SU-DHL-6 (cell line): ENCODE measurements around the gene STK40.

Source experiments
- H2AFZ ChIP-seq: fragments of 200-600 bp; sonication (generic); 2 replicates; pipeline ENCODE4 v1.6.1; 2014; ENCODE audit warnings: low read depth, mild to moderate bottlenecking, moderate library complexity, mixed read lengths, antibody characterized with exemption, low read length; ENCODE audit not compliant: severe bottlenecking
- H3F3A ChIP-seq: fragments of 200-600 bp; shearing (Covaris generic); 2 replicates; pipeline ENCODE4 v1.6.0; 2016; ENCODE audit warnings: antibody characterized with exemption, mild to moderate bottlenecking; ENCODE audit not compliant: insufficient read depth
- H3K27ac ChIP-seq: fragments of 200-600 bp; sonication (generic); 2 replicates; pipeline ENCODE4 v1.5.1; 2016; ENCODE audit warnings: low read depth, mild to moderate bottlenecking, low read length, moderate library complexity, mixed read lengths
- H3K27me3 ChIP-seq: fragments of 200-600 bp; sonication (generic), shearing (Covaris generic); 2 replicates; pipeline ENCODE4 v1.6.0; 2014; ENCODE audit warnings: mild to moderate bottlenecking, low read length
- H3K36me3 ChIP-seq: fragments of 200-600 bp; sonication (generic); 2 replicates; pipeline ENCODE4 v1.6.1; 2014; ENCODE audit warnings: mild to moderate bottlenecking, low read length, mixed read lengths
- H3K4me2 ChIP-seq: fragments of 300-600, 200-600 bp; shearing (Covaris generic), sonication (generic); 2 replicates; pipeline ENCODE4 v1.6.0; 2014; ENCODE audit warnings: low read length, low read depth, mild to moderate bottlenecking; ENCODE audit not compliant: poor library complexity, severe bottlenecking
- H3K4me3 ChIP-seq: fragments of 200-600 bp; sonication (generic); 2 replicates; pipeline ENCODE4 v1.5.1; 2014; ENCODE audit warnings: antibody characterized with exemption, low read length, mild to moderate bottlenecking, mixed read lengths; ENCODE audit not compliant: insufficient read depth, poor library complexity, severe bottlenecking
- H3K79me2 ChIP-seq: fragments of 200-600 bp; sonication (generic); 2 replicates; pipeline ENCODE4 v1.6.1; 2014; ENCODE audit warnings: mild to moderate bottlenecking, low read length, moderate library complexity; ENCODE audit not compliant: insufficient read depth
- H3K9ac ChIP-seq: fragments of 200-600 bp; sonication (generic); 2 replicates; pipeline ENCODE4 v1.7.0; 2014; ENCODE audit warnings: mild to moderate bottlenecking, low read length
- H3K9me2 ChIP-seq: fragments of 200-600 bp; sonication (generic); replicated peaks from 2 replicates; pipeline ENCODE4 v1.6.1; 2014; ENCODE audit warnings: low read length; ENCODE audit not compliant: insufficient read depth
- H3K9me3 ChIP-seq: fragments of 200-600 bp; sonication (generic); 2 replicates; pipeline ENCODE4 v1.6.1; 2014; ENCODE audit warnings: low read length, mixed read lengths; ENCODE audit not compliant: insufficient read depth
- H4K20me1 ChIP-seq: fragments of 200-600 bp; sonication (generic); 2 replicates; pipeline ENCODE4 v1.6.1; 2014; ENCODE audit warnings: low read depth, mild to moderate bottlenecking, antibody characterized with exemption, low read length, moderate library complexity, mixed read lengths
- CTCF ChIP-seq: fragments of 200-600 bp; sonication (generic); IDR thresholded peaks from one replicate; pipeline ENCODE4 v1.5.1; 2017; ENCODE audit warnings: antibody characterized with exemption, mild to moderate bottlenecking, low read length, moderate library complexity; ENCODE audit not compliant: insufficient read depth, poor library complexity, severe bottlenecking
- EZH2phosphoT487 ChIP-seq: fragments of 200-600 bp; sonication (generic), shearing (Covaris generic); conservative IDR thresholded peaks from 2 replicates; pipeline ENCODE4 v1.6.1; 2018; ENCODE audit warnings: mild to moderate bottlenecking, antibody characterized with exemption, low read length, moderate library complexity, mixed read lengths

STK40 gene

GRCh38 chr1:36420409-36420808, 34.7 kb upstream of the STK40 start:
- no peaks in the 10 kb centered on the region for H3K27me3 ChIP-seq
- H3K79me2 ChIP-seq: no peaks in the 10 kb centered on the region
- no peaks in the 10 kb centered on the region for H3K36me3 ChIP-seq
- no peaks in the 10 kb centered on the region for H3K9me3 ChIP-seq
- no peak overlapping the region for H3K27ac ChIP-seq
- H4K20me1 ChIP-seq: no peaks in the 10 kb centered on the region
- no peak overlapping the region for H3K9ac ChIP-seq
- H3K9me2 ChIP-seq: no peaks in the 10 kb centered on the region
- no peak for TF ChIP-seq CTCF
- TF ChIP-seq EZH2phosphoT487: no peak
- no peaks in the 10 kb centered on the region for H3F3A ChIP-seq
- no peak overlapping the region for H3K4me2 ChIP-seq
- no peak overlapping the region for H3K4me3 ChIP-seq
- peak overlapping the region; percentile 66 for H2AFZ ChIP-seq

DNA sequence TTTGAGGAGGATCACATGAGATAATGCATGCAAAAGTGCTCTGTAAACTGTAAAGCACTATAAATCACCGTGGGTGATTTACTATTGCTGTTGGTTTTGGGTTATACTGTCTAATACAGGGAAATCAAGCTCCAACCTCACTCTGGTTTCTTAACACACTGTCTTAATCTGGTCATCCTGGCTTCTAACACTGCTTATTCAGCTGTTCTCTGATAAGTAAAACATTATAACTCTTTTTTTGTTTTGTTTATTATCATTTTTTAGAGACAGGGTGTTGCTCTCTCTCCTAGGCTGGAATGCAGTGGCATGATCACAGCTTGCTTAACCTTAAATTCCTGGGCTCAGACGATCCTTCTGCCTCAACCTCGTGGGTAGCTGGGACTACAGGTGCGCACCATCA, 33.8 kb upstream of the STK40 start:
- Histone ChIP-seq H3K9me2 (no peaks in the 10 kb centered on the region), H3K4me2 (no peak overlapping the region), H3F3A (no peaks in the 10 kb centered on the region), H3K36me3 (no peaks in the 10 kb centered on the region), H2AFZ (no peak overlapping the region), H3K27ac (no peak overlapping the region), H4K20me1 (no peaks in the 10 kb centered on the region), H3K9ac (no peak overlapping the region), H3K79me2 (no peaks in the 10 kb centered on the region), H3K4me3 (no peak overlapping the region), H3K27me3 (no peaks in the 10 kb centered on the region), H3K9me3 (no peaks in the 10 kb centered on the region)
- TF ChIP-seq CTCF (no peak), EZH2phosphoT487 (no peak)

- Histone ChIP-seq H3K27ac (no peak overlapping the region), H3K9ac (no peak overlapping the region), H3K9me3 (no peaks in the 10 kb centered on the region), H3K27me3 (no peaks in the 10 kb centered on the region), H3F3A (no peaks in the 10 kb centered on the region), H3K4me3 (no peak overlapping the region), H3K4me2 (no peak overlapping the region), H3K9me2 (no peaks in the 10 kb centered on the region), H2AFZ (no peak overlapping the region), H4K20me1 (no peaks in the 10 kb centered on the region), H3K79me2 (no peaks in the 10 kb centered on the region), H3K36me3 (no peaks in the 10 kb centered on the region)
- no peak for TF ChIP-seq EZH2phosphoT487
- TF ChIP-seq CTCF: no peak
Measured at GRCh38 chr1:36419140-36419539, 33.4 kb upstream of the STK40 start.

- no peak overlapping the region for H3K27ac ChIP-seq
- H3K4me2 ChIP-seq: no peak overlapping the region
- H3K36me3 ChIP-seq: no peaks in the 10 kb centered on the region
- H3K9me2 ChIP-seq: no peaks in the 10 kb centered on the region
- no peak overlapping the region for H2AFZ ChIP-seq
- H3F3A ChIP-seq: no peaks in the 10 kb centered on the region
- no peak overlapping the region for H3K9ac ChIP-seq
- H4K20me1 ChIP-seq: no peaks in the 10 kb centered on the region
- no peaks in the 10 kb centered on the region for H3K79me2 ChIP-seq
- no peaks in the 10 kb centered on the region for H3K9me3 ChIP-seq
- TF ChIP-seq EZH2phosphoT487 (no peak), CTCF (no peak)
- no peak overlapping the region for H3K4me3 ChIP-seq
- no peaks in the 10 kb centered on the region for H3K27me3 ChIP-seq
Measured at GRCh38 chr1:36417931-36418330, 32.2 kb upstream of the STK40 start.
